Right atrium auricular region (tissue), 2 donors: ENCODE results near the gene HERC5. TPM values are rescaled to one million over a fixed set of nuclear protein-coding genes. Genes with fewer than 3 reads are reported as not detected.

Experiments used
- DNase-seq: peaks from one replicate; pipeline ENCODE4 v3.0.0-alpha.2; 2019; ENCODE audit warnings: low spot score
- H3K27ac ChIP-seq, 2 donors: fragments of 200-600 bp; sonication (generic); 1 replicate in 1 of 2; 2 replicates in 1 of 2; pipeline ENCODE4 v1.5.1; 2016 to 2019
- H3K27me3 ChIP-seq, 2 donors: fragments of 200-600 bp; sonication (generic); one replicate each; pipeline versions ENCODE4 v1.5.1 to v1.6.0; 2017 to 2019
- H3K36me3 ChIP-seq: fragments of 200-600 bp; sonication (generic); one replicate; pipeline ENCODE4 v1.5.1; 2016
- H3K4me1 ChIP-seq, 2 donors: fragments of 200-600 bp; sonication (generic); one replicate each; pipeline versions ENCODE4 v1.5.1 to v1.6.0; 2017 to 2019
- H3K4me3 ChIP-seq, 2 donors: fragments of 200-600 bp; sonication (generic); 1 replicate in 1 of 2; 2 replicates in 1 of 2; pipeline ENCODE4 v1.5.1; 2017 to 2019; ENCODE audit warnings: mild to moderate bottlenecking in 1 of 2, moderate library complexity in 1 of 2
- H3K9me3 ChIP-seq, 2 donors: fragments of 200-600 bp; sonication (generic); one replicate each; pipeline ENCODE4 v1.5.1; 2019
- CTCF ChIP-seq, 2 donors: fragments of 200-600 bp; sonication (generic); IDR thresholded peaks; one replicate each; pipeline ENCODE4 v1.5.1; 2019; ENCODE audit warnings: antibody characterized with exemption in 2 of 2
- total RNA-seq, 2 donors: library from RNA; depleted of rRNA; stranded (reverse); fragments of >200 nt; gene quantifications; one replicate each; pipeline ENCODE4 v1.1.0, GENCODE V29; 2016

HERC5 gene
- total RNA-seq, 2 donors from 2014 or later, result 1.6 to 2.3 TPM

- Histone ChIP-seq H3K27ac (peak overlapping the region; percentile 68 to 79), H3K9me3 (no peaks in the 10 kb centered on the region), H3K27me3 (no peaks in the 10 kb centered on the region), H3K4me3 (peak overlapping the region in 1 of 2 donors; percentile 70), H3K4me1 (peaks cover 0 to 8% of the 10 kb centered on the region in 2 donors), H3K36me3 (no peaks in the 10 kb centered on the region)
- DNase-seq, result no peak
- no peak for TF ChIP-seq CTCF (IDR thresholded peaks at IDR 0.05)
Measured at GRCh38 chr4:88458104-88458740, 1.3 kb downstream of the HERC5 start.

GRCh38 chr4:88465653-88466192 lies 8.8 kb downstream of the HERC5 start:
- no peak for DNase-seq
- H3K27me3 ChIP-seq, result no peaks in the 10 kb centered on the region
- H3K9me3 ChIP-seq, result no peaks in the 10 kb centered on the region
- no peak overlapping the region for H3K4me3 ChIP-seq
- H3K27ac ChIP-seq, result no peak overlapping the region
- H3K36me3 ChIP-seq, result peaks cover 6% of the 10 kb centered on the region
- no peaks in the 10 kb centered on the region for H3K4me1 ChIP-seq
- no peak for TF ChIP-seq CTCF (IDR thresholded peaks at IDR 0.05)

- Histone ChIP-seq H3K4me3 (no peak overlapping the region), H3K27ac (no peak overlapping the region), H3K36me3 (peaks cover 6% of the 10 kb centered on the region), H3K9me3 (no peaks in the 10 kb centered on the region), H3K4me1 (no peaks in the 10 kb centered on the region), H3K27me3 (no peaks in the 10 kb centered on the region)
- DNase-seq, result no peak
- TF ChIP-seq CTCF (IDR thresholded peaks at IDR 0.05), result no peak
Measured at GRCh38 chr4:88467392-88467791, 10.5 kb downstream of the HERC5 start.

- Histone ChIP-seq H3K36me3 (no peaks in the 10 kb centered on the region), H3K27ac (no peak overlapping the region), H3K9me3 (no peaks in the 10 kb centered on the region), H3K4me1 (no peaks in the 10 kb centered on the region), H3K4me3 (no peak overlapping the region), H3K27me3 (no peaks in the 10 kb centered on the region)
- no peak for TF ChIP-seq CTCF (IDR thresholded peaks at IDR 0.05)
- DNase-seq, result no peak
Measured at GRCh38 chr4:88477229-88477860, 20.4 kb downstream of the HERC5 start.

- Histone ChIP-seq H3K27ac (no peak overlapping the region), H3K9me3 (no peaks in the 10 kb centered on the region), H3K4me3 (no peak overlapping the region), H3K36me3 (no peaks in the 10 kb centered on the region), H3K4me1 (no peaks in the 10 kb centered on the region), H3K27me3 (no peaks in the 10 kb centered on the region)
- TF ChIP-seq CTCF (IDR thresholded peaks at IDR 0.05), result no peak
- no peak for DNase-seq
Measured at GRCh38 chr4:88478247-88478646, 21.3 kb downstream of the HERC5 start.
